CD4-positive, alpha-beta T cell (primary cell): Measurements from ENCODE around the gene AVPR1B. TPM values are rescaled to one million over a fixed set of nuclear protein-coding genes. Genes with fewer than 3 reads are reported as not detected.

Experiments
- ATAC-seq: fragments of 200-7000 bp; cut with Tn5 transposase; one replicate; pipeline ENCODE4 v1.10.0; 2022; ENCODE audit warnings: mild to moderate bottlenecking; ENCODE audit not compliant: poor library complexity
- CTCF ChIA-PET: fragments of 350-600 bp; sonication (Branson Sonifier 250); formaldehyde crosslinking; loops from one replicate; lab custom pipeline; 2021; ENCODE audit warnings: antibody characterized with exemption, inconsistent platforms; lab: Charles Lee
- POLR2A ChIA-PET: fragments of 350-600 bp; sonication (Branson Sonifier 250); formaldehyde crosslinking; loops from one replicate; lab custom pipeline; 2021; ENCODE audit warnings: antibody characterized with exemption, inconsistent platforms; lab: Charles Lee
- DNase-seq, 14 experiments: peaks; one replicate each; pipeline ENCODE4 v3.0.0-alpha.2; 2013 to 2020; ENCODE audit warnings: mixed read lengths in 2 of 14
- H3K27ac ChIP-seq, 2 donors: one replicate each; pipeline versions ENCODE4 v1.5.1 to v1.7.0; 2013; ENCODE audit warnings: low read length in 2 of 2, low read depth in 1 of 2, mild to moderate bottlenecking in 1 of 2
- H3K27me3 ChIP-seq, 2 experiments: 1 replicate in 1 of 2; 2 replicates in 1 of 2; pipeline versions ENCODE4 v1.6.1 to v1.7.0; 2013; ENCODE audit warnings: low read length in 2 of 2, control low read depth in 1 of 2, mild to moderate bottlenecking in 1 of 2, moderate library complexity in 1 of 2; ENCODE audit not compliant: insufficient read depth in 2 of 2, control insufficient read depth in 1 of 2
- H3K36me3 ChIP-seq: one replicate; pipeline ENCODE4 v1.6.1; 2013; ENCODE audit warnings: low read length, control low read depth; ENCODE audit not compliant: insufficient read depth
- H3K4me1 ChIP-seq: one replicate; pipeline ENCODE4 v1.6.1; 2013; ENCODE audit warnings: low read length, control low read depth; ENCODE audit not compliant: insufficient read depth
- H3K4me3 ChIP-seq: one replicate; pipeline ENCODE4 v1.5.1; 2013; ENCODE audit warnings: mild to moderate bottlenecking, low read length, moderate library complexity
- H3K9me3 ChIP-seq, 2 experiments: 1 replicate in 1 of 2; 2 replicates in 1 of 2; pipeline versions ENCODE4 v1.6.1 to v1.7.0; 2013; ENCODE audit warnings: low read length in 2 of 2, mild to moderate bottlenecking in 2 of 2, control low read depth in 1 of 2, moderate library complexity in 1 of 2; ENCODE audit not compliant: control insufficient read depth in 1 of 2, insufficient read depth in 1 of 2
- H3K27ac Mint-ChIP-seq: one replicate; pipeline ENCODE4 v1.8.0; 2020; ENCODE audit warnings: mixed read lengths
- H3K27me3 Mint-ChIP-seq: one replicate; pipeline ENCODE4 v1.8.0; 2021; ENCODE audit warnings: mixed read lengths
- H3K36me3 Mint-ChIP-seq: one replicate; pipeline ENCODE4 v1.8.0; 2021; ENCODE audit warnings: low read depth, mixed read lengths
- H3K4me1 Mint-ChIP-seq: one replicate; pipeline ENCODE4 v1.8.0; 2021; ENCODE audit warnings: low read depth, mixed read lengths
- H3K4me3 Mint-ChIP-seq: one replicate; pipeline ENCODE4 v1.8.0; 2020; ENCODE audit warnings: mild to moderate bottlenecking, mixed read lengths
- H3K9me3 Mint-ChIP-seq: one replicate; pipeline ENCODE4 v1.8.0; 2020; ENCODE audit warnings: mixed read lengths
- CTCF ChIP-seq: fragments of 200-600 bp; IDR thresholded peaks from one replicate; pipeline ENCODE4 v1.8.0; 2022; ENCODE audit warnings: antibody characterized with exemption, mild to moderate bottlenecking
- intact Hi-C, 2 experiments: fragments of 100-400 bp; cut with DNase I in 1 of 2; cut with micrococcal nuclease in 1 of 2; formaldehyde crosslinking; loops; one replicate each; pipeline versions ENCODE4 v1.15.1 to v1.9.0; 2023 to 2025; cut with DNase I, micrococcal nuclease
- total RNA-seq, 174 experiments: library from RNA in 2 of 174; stranded (reverse) in 2 of 174; gene quantifications; one replicate each; pipeline ENCODE4 v1.2.3 and lab custom pipeline; 2021 to 2026

The AVPR1B gene
- total RNA-seq, 2 experiments from 2014 or later: not detected

DNA sequence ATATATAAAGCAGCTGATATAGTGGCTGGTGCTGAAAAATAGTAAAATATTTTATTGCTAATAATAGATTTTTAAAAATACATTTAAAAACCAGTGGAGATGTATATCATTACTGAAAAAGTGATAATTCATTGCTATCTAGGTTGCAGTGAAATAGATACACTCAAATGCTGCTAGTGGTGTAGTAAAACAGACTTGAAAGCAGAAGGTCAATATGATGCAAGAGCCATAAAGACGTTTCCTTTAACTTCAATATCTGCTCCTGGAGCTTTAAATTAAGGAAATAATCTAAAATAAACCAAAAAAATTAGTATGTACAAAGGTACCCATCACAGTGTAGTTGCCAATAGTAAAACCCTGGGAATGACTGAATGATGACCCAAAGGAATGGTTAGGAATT, 38.1 kb downstream of the AVPR1B start:
- ATAC-seq (no peak), DNase-seq (no peak)
- Mint-ChIP-seq H3K27me3 (no peaks in the 10 kb centered on the region), H3K4me1 (peaks cover 21% of the 10 kb centered on the region), H3K9me3 (no peaks in the 10 kb centered on the region), H3K27ac (no peak overlapping the region), H3K36me3 (no peaks in the 10 kb centered on the region), H3K4me3 (no peak overlapping the region)
- ChIA-PET CTCF (no interaction called here), POLR2A (no interaction called here)
- Histone ChIP-seq H3K36me3 (no peaks in the 10 kb centered on the region), H3K4me3 (no peak overlapping the region), H3K4me1 (peaks cover 14% of the 10 kb centered on the region), H3K27ac (no peak overlapping the region), H3K27me3 (no peaks in the 10 kb centered on the region), H3K9me3 (no peaks in the 10 kb centered on the region)
- intact Hi-C loops: no loop called here
- no peak for TF ChIP-seq CTCF

GRCh38 chr1:206075786-206076755, 41.1 kb downstream of the AVPR1B start:
- Histone ChIP-seq H3K36me3 (no peaks in the 10 kb centered on the region), H3K27me3 (no peaks in the 10 kb centered on the region), H3K9me3 (no peaks in the 10 kb centered on the region), H3K27ac (no peak overlapping the region), H3K4me1 (peaks cover 14% of the 10 kb centered on the region), H3K4me3 (no peak overlapping the region)
- intact Hi-C loops: no loop called here
- no peak overlapping the region for H3K4me3 Mint-ChIP-seq
- H3K27ac Mint-ChIP-seq: no peak overlapping the region
- ChIA-PET CTCF (no interaction called here), POLR2A (no interaction called here)
- H3K9me3 Mint-ChIP-seq: no peaks in the 10 kb centered on the region
- H3K36me3 Mint-ChIP-seq: no peaks in the 10 kb centered on the region
- H3K4me1 Mint-ChIP-seq: peaks cover 16% of the 10 kb centered on the region
- ATAC-seq (no peak), DNase-seq (no peak)
- TF ChIP-seq CTCF: no peak
- no peaks in the 10 kb centered on the region for H3K27me3 Mint-ChIP-seq

DNA sequence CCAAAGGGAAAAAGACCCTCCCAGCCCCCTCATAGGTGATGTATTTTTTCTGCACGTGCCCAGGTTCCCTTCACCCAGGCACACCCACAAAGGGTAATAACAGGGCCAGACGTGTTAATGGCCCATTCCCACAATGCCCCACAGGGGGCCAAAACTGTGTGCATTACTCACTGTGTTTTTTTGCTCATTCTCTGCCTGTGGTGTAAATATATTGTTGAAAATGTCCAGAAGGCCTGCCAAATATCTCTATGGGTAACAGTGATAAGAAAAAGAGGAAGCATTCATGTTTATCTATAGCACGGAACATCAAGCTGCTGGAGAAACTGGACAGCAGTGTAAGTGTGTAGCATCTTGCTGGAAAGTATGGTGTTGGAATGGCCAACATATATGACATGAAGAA, 42.3 kb downstream of the AVPR1B start:
- H3K27ac Mint-ChIP-seq: no peak overlapping the region
- Histone ChIP-seq H3K4me3 (no peak overlapping the region), H3K27ac (no peak overlapping the region), H3K36me3 (no peaks in the 10 kb centered on the region), H3K27me3 (no peaks in the 10 kb centered on the region), H3K9me3 (no peaks in the 10 kb centered on the region), H3K4me1 (peaks cover 4% of the 10 kb centered on the region)
- no peak for TF ChIP-seq CTCF
- H3K9me3 Mint-ChIP-seq: no peaks in the 10 kb centered on the region
- no peak overlapping the region for H3K4me3 Mint-ChIP-seq
- ATAC-seq: no peak
- no peaks in the 10 kb centered on the region for H3K27me3 Mint-ChIP-seq
- no peak for DNase-seq
- intact Hi-C loops: no loop called here
- CTCF ChIA-PET: no interaction called here
- no peaks in the 10 kb centered on the region for H3K36me3 Mint-ChIP-seq
- peaks cover 4% of the 10 kb centered on the region for H3K4me1 Mint-ChIP-seq
- POLR2A ChIA-PET: no interaction called here
